Esophagus squamous epithelium (tissue), 5 donors: Measurements from ENCODE around the gene POC5. TPM values are rescaled to one million over a fixed set of nuclear protein-coding genes. Genes with fewer than 3 reads are reported as not detected.

Experiments
- DNase-seq: peaks from one replicate; lab custom pipeline; 2025; lab: John Stamatoyannopoulos, UW
- H3K27ac ChIP-seq, 4 donors: fragments of 200-600 bp; sonication (generic); one replicate each; pipeline ENCODE4 v1.5.1; 2016 to 2019; ENCODE audit warnings: mild to moderate bottlenecking in 1 of 4
- H3K27me3 ChIP-seq, 4 donors: fragments of 200-600 bp; sonication (generic); 1 replicate in 3 of 4; 2 replicates in 1 of 4; pipeline versions ENCODE4 v1.5.1 to v1.6.0; 2017 to 2021; ENCODE audit warnings: antibody characterized with exemption in 1 of 4
- H3K36me3 ChIP-seq, 3 donors: fragments of 200-600 bp; sonication (generic); one replicate each; pipeline ENCODE4 v1.5.1; 2016 to 2019
- H3K4me1 ChIP-seq, 3 donors: fragments of 200-600 bp; sonication (generic); one replicate each; pipeline ENCODE4 v1.5.1; 2017 to 2019
- H3K4me3 ChIP-seq, 4 donors: fragments of 200-600 bp; sonication (generic); 1 replicate in 3 of 4; 2 replicates in 1 of 4; pipeline ENCODE4 v1.5.1; 2016 to 2019; ENCODE audit warnings: mild to moderate bottlenecking in 2 of 4, moderate library complexity in 1 of 4
- H3K9me3 ChIP-seq, 3 donors: fragments of 200-600 bp; sonication (generic); one replicate each; pipeline ENCODE4 v1.5.1; 2016 to 2019
- POLR2A ChIP-seq, 4 donors: fragments of 450-650 bp; IDR thresholded peaks; one replicate each; pipeline ENCODE4 v1.6.1; 2017; ENCODE audit warnings: antibody characterized with exemption in 4 of 4, mild to moderate bottlenecking in 4 of 4, moderate library complexity in 3 of 4
- WGBS, 2 donors: methylation state at CpG; one replicate each; pipeline ENCODE4 v1.1.5; 2018; 5-methylcytosine and 5-hydroxymethylcytosine counted together
- intact Hi-C: fragments of 100-400 bp; cut with DNase I; formaldehyde crosslinking; loops from one replicate; pipeline ENCODE4 v1.15.0; 2022
- total RNA-seq, 4 donors: library from RNA; depleted of rRNA; stranded (reverse); fragments of >200 nt; gene quantifications; one replicate each; pipeline ENCODE4 v1.1.0, GENCODE V29; 2016
- TF ChIP-seq, protein P1 (sequence below), 6 experiments: fragments of 450-650 bp in 4 of 6; fragments of 200-600 bp in 2 of 6; sonication (generic) in 2 of 6; IDR thresholded peaks; one replicate each; pipeline ENCODE4 v1.5.1; 2016 to 2019; ENCODE audit warnings: antibody characterized with exemption in 6 of 6, mild to moderate bottlenecking in 4 of 6, moderate library complexity in 4 of 6
- donor health status: DM: yes; HTN: yes; CAD: no.

POC5 gene
- total RNA-seq, 4 donors from 2014 or later: 1.9 to 16.9 (median 9.3) TPM

DNA sequence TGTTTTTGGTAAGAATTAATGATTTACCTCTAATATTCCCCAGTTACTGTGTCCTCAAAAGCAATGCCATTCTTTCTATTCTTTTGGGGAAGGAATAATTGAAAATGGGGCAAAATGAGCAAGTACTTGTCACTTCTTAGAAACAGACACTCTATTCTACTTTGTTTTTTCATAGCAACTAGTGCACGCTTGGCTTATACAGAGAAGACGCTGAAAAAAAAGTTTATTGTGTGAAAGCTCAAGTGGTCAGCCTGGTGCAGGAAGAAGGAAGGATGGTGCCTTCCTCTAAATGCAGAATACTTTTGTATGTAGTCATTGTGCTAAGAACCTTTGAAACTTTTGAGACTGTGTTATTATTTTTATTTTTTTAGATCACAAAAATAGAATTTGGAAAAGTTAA lies 76.4 kb downstream of the POC5 start:
- Histone ChIP-seq H3K9me3 (no peaks in the 10 kb centered on the region), H3K4me1 (no peaks in the 10 kb centered on the region), H3K27me3 (no peaks in the 10 kb centered on the region), H3K27ac (no peak overlapping the region), H3K36me3 (no peaks in the 10 kb centered on the region), H3K4me3 (no peak overlapping the region)
- intact Hi-C loops: no loop called here
- no peak for DNase-seq
- TF ChIP-seq, protein P1, sequence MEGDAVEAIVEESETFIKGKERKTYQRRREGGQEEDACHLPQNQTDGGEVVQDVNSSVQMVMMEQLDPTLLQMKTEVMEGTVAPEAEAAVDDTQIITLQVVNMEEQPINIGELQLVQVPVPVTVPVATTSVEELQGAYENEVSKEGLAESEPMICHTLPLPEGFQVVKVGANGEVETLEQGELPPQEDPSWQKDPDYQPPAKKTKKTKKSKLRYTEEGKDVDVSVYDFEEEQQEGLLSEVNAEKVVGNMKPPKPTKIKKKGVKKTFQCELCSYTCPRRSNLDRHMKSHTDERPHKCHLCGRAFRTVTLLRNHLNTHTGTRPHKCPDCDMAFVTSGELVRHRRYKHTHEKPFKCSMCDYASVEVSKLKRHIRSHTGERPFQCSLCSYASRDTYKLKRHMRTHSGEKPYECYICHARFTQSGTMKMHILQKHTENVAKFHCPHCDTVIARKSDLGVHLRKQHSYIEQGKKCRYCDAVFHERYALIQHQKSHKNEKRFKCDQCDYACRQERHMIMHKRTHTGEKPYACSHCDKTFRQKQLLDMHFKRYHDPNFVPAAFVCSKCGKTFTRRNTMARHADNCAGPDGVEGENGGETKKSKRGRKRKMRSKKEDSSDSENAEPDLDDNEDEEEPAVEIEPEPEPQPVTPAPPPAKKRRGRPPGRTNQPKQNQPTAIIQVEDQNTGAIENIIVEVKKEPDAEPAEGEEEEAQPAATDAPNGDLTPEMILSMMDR (IDR thresholded peaks at IDR 0.05): no peak
- TF ChIP-seq POLR2A (IDR thresholded peaks at IDR 0.05): no peak
- WGBS, 2 donors: 72 to 81% methylated on average over 2 of the region's 2 CpGs

DNA sequence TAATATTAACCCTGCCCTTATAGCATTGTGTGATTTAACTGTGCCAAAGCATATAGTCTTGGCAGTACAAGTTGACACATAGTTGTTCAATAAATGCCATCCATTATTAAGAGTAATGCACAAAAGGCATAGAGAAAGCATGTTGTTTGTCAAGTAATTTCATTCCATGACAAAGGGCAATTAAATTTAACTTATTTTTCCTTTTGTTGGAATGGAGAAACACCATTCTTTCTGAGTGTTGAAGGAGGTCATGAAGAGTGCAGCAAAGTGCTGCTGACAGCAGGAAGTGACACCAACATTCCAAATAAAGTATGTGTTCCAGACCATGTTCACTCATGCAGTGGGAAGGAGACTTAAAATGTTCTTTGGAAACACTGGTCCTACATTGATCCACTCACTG lies 76.8 kb downstream of the POC5 start:
- Histone ChIP-seq H3K4me3 (no peak overlapping the region), H3K4me1 (no peaks in the 10 kb centered on the region), H3K27ac (no peak overlapping the region), H3K9me3 (no peaks in the 10 kb centered on the region), H3K27me3 (no peaks in the 10 kb centered on the region), H3K36me3 (no peaks in the 10 kb centered on the region)
- TF ChIP-seq, protein P1 (IDR thresholded peaks at IDR 0.05): no peak
- TF ChIP-seq POLR2A (IDR thresholded peaks at IDR 0.05): no peak
- DNase-seq: no peak
- intact Hi-C loops: no loop called here

DNA sequence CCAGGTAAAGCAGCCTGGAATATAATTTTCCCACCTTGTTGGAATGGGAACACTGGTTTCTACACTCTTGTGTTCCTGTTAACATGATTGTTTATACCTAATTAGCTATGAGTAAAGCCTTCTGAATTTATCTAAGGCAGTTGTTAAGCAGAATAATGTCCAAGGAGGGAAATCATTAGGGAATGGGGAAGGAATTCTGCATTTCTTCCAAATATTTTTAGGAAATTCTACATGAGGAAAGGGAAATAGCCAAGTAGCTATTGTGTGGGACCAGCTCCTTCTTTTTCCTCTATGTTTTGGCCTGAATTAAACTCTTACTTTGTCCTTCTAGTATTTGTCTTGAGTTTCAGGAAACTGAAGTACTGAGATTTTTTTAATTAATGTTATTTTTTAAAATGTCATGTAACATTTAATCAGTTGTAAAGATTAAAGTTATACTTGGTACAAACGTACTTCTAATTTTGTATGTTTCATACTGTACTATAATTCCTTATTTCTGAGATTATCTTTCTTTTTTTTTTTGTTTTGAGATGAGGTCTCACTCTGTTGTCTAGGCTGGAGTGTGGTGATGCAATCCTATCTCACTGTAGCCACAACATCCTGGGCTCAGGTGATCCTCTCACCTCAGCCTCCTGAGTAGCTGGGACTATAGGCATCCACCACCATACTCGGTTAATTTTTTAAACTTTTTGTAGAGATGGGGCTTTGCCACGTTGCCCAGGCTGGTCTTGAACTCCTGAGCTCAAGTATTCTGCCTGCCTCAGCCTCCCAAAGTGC lies 77.5 kb downstream of the POC5 start:
- H3K27me3 ChIP-seq: no peaks in the 10 kb centered on the region
- no peaks in the 10 kb centered on the region for H3K4me1 ChIP-seq
- no peak overlapping the region for H3K4me3 ChIP-seq
- intact Hi-C loops: no loop called here
- no peak for DNase-seq
- no peaks in the 10 kb centered on the region for H3K9me3 ChIP-seq
- H3K27ac ChIP-seq: no peak overlapping the region
- no peak for TF ChIP-seq POLR2A (IDR thresholded peaks at IDR 0.05)
- TF ChIP-seq, protein P1 (IDR thresholded peaks at IDR 0.05): no peak
- WGBS, 2 donors: 58 to 63% methylated on average over 3 of the region's 3 CpGs
- no peaks in the 10 kb centered on the region for H3K36me3 ChIP-seq

DNA sequence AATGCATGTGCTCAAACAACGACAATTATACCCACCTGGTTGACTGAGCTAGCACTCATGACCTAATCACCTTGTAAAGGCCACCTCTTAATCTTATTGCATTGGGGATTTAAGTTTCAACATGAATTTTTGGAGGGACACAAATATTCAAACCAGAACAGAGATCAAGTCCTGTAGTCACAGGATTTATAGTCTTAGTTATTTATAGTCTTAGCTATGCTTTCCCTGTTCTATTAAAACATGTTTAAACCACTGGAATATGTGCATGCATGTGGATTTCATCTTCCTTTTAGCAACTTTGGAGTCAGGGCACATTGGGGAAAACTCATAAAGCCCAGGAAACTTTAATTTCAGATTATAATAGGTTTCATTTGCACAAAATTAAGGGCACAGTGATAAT lies 79.3 kb downstream of the POC5 start:
- no peaks in the 10 kb centered on the region for H3K4me1 ChIP-seq
- H3K9me3 ChIP-seq: no peaks in the 10 kb centered on the region
- H3K27me3 ChIP-seq: no peaks in the 10 kb centered on the region
- intact Hi-C loops: no loop called here
- no peak overlapping the region for H3K4me3 ChIP-seq
- no peak overlapping the region for H3K27ac ChIP-seq
- H3K36me3 ChIP-seq: no peaks in the 10 kb centered on the region
- no peak for TF ChIP-seq POLR2A (IDR thresholded peaks at IDR 0.05)
- TF ChIP-seq, protein P1 (IDR thresholded peaks at IDR 0.05): no peak
- DNase-seq: no peak
- 56 to 87% methylated on average over 1 of the region's 1 CpG for WGBS, 2 donors

DNA sequence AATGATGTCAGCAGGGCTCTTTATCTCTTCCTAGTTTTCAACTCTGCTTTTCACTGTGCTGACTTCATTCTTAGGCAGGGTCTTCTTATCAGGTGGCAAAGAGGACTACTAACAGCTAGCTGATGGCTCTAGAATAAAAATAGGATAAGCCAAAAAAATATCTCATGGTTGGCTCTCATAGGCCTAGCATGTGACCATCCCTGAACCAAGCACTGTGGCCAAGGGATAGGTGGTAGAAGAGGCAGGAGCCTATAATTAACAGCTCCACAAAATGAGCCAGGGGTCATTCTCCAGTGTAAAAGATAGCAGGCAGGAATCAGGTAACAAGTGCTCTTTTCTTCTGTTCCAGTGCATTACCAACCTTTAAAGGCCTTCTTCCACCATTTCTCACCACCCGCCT lies 84.9 kb downstream of the POC5 start:
- no peak for TF ChIP-seq POLR2A (IDR thresholded peaks at IDR 0.05)
- TF ChIP-seq, protein P1 (IDR thresholded peaks at IDR 0.05): no peak
- no peaks in the 10 kb centered on the region for H3K27me3 ChIP-seq
- no peaks in the 10 kb centered on the region for H3K4me1 ChIP-seq
- no peak overlapping the region for H3K27ac ChIP-seq
- H3K4me3 ChIP-seq: no peak overlapping the region
- H3K9me3 ChIP-seq: no peaks in the 10 kb centered on the region
- DNase-seq: no peak
- intact Hi-C loops: no loop called here
- 89 to 95% methylated on average over 1 of the region's 1 CpG for WGBS, 2 donors
- no peaks in the 10 kb centered on the region for H3K36me3 ChIP-seq
